HG03457 (cell line): ENCODE measurements around the gene CENPS.
"Not testable (repeated sequence)": the region's sequence is repeated elsewhere in the genome, so short reads cannot be mapped to it uniquely, and the experiment has no call there.

Source experiments
- ATAC-seq: cut with Tn5 transposase; IDR thresholded peaks from one replicate; pipeline ENCODE4 v1.9.1; 2021; ENCODE audit warnings: moderate number of reproducible peaks; ENCODE audit not compliant: unreplicated experiment

CENPS gene

GRCh38 chr1:10418741-10419140, 11.5 kb upstream of the CENPS start:
- ATAC-seq: not testable (repeated sequence)

DNA sequence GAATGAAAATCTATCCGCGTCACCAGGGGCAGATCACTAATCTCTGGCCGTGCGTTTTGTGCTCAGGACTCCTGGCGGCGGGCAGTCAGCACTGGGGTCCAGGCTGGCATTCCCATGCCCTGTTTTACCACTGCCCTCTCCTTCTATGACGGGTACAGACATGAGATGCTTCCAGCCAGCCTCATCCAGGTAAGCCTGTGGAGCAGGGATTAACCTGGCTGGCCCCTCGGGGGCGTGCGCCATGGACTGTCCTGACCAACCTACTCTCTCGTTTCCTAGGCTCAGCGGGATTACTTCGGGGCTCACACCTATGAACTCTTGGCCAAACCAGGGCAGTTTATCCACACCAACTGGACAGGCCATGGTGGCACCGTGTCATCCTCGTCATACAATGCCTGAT, 10.9 kb upstream of the CENPS start:
- ATAC-seq: no peak

- ATAC-seq: no peak
Measured at GRCh38 chr1:10421637-10422036, 8.6 kb upstream of the CENPS start.

GRCh38 chr1:10424034-10424433, 6.2 kb upstream of the CENPS start:
- ATAC-seq: no peak

DNA sequence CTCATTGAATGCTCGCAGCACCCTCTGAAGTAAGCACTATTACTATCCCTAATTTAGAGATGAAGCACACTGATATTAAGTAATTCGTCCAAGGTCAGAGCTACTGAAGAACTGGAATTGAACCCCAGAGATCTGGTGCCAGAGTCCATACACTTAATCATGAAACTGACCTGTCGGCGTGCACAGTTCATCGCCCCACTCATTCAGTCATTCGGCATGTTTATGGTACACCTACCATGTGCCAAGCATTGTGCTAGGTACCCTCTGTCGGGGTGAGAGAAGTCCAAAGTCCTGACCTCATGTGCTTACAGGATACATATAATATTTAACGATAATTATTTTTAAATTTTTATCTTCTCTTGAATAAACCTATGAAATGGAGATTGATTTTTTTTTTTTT, 5.6 kb upstream of the CENPS start:
- no peak for ATAC-seq

DNA sequence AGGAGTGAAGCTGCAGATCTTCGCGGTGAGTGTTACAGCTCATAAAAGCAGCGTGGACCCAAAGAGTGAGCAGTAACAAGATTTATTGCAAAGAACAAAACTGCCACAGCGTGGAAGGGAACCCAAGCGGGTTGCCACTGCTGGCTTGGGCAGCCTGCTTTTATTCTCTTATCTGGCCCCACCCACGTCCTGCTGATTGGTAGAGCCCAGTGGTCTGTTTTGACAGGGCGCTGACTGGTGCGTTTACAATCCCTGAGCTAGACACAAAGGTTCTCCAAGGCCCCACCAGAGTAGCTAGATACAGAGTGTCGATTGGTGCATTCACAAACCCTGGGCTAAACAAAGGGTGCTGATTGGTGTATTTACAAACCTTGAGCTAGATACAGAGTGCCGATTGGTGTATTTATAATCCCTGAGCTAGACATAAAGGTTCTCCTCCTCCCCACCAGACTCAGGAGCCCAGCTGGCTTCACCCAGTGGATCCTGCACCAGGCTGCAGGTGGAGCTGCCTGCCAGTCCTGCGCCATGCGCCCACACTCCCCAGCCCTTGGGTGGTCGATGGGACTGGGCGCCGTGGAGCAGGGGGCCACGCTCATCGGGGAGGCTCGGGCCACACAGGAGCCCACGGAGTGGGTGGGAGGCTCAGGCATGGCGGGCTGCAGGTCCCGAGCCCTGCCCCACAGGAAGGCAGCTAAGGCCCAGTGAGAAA, 4.3 kb upstream of the CENPS start:
- ATAC-seq: not testable (repeated sequence)

- not testable (repeated sequence) for ATAC-seq
Measured at GRCh38 chr1:10426535-10426848, 3.7 kb upstream of the CENPS start.

- ATAC-seq: no peak
Measured at GRCh38 chr1:10428984-10429383, 1.2 kb upstream of the CENPS start.

GRCh38 chr1:10429868-10430215, 391 bp upstream of the CENPS start:
- no peak for ATAC-seq

DNA sequence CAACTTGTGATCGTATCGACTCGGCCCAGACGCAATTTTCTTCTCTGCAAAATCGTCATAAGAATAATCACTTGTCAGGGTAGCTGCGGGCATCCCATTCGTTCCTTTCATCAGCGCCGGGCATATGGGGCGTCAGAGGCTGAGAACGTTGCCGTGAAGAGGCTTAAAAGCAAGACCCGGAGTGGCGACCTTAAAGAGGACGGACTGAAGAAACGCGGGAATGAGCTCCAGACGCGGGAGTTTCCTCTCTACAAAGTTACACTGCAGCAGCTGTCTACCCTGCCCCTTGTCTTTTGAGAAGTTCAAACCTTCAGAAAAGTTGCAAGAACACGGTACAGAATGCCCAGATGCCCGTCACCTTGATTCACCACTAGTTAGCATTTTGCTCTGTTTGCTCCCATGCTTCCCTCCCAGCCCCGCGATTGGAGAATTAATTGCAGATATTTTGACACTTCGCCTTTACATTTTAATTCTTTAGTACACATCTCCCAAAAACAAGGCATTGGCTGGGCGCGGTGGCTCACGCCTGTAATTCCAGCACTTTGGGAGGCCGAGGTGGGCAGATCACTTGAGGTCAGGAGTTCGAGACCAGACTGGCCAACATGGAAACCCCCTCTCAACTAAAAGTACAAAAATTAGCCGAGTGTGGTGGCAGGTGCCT, 967 bp downstream of the CENPS start:
- ATAC-seq: no peak

DNA sequence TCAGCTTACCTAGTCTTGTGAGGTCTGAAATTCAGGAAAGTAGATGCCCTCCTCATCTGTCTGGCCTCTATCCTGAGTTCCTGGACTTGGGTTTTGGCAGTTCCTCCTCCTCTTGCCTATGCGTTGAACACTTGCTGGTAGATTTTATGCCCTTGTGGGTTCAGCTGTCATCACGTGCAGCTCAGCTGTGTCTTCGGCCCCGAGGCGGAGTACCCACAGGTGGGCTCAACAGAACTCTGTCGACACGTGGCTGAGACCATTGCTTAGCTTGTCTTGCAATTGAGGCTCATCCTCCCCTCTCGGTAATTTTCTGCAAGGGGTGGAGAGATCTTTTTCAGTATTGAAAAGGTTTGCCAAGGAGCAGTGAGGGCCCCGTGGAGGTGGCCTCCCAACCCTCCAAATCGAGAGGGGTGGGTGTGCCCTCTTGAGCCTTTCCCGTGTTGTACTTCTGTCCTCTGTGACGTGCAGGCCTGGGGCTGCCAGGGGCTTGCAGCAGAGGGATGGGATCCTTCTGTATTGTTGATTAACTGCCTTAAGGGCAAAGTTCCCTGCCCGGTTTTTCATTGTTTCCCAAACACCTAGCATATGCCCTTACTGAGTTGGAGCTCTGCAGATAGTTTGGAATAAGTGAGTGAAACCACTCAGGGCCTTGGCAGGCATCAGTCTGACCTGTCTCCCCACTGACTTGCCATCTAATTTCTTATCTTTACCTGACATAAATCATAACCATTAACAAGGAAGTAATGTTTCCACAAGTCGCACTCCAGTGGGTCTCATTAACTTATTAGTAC, 2.9 kb downstream of the CENPS start:
- no peak for ATAC-seq

DNA sequence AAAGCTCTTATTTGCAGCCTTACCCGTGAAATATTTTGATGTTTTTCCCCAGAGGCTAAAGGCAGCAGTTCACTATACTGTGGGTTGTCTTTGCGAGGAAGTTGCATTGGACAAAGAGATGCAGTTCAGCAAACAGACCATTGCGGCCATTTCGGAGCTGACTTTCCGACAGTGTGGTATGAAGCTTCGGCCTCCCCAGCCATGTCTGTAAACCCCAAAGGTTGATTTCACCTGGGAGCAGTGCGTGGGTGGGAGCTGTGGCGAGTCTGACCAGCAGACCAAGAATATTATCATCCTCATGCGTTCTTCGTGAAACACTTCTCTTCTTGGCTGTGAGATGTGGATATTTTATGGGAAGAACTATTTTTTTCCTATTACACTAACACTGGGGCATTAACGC, 3.6 kb downstream of the CENPS start:
- no peak for ATAC-seq

DNA sequence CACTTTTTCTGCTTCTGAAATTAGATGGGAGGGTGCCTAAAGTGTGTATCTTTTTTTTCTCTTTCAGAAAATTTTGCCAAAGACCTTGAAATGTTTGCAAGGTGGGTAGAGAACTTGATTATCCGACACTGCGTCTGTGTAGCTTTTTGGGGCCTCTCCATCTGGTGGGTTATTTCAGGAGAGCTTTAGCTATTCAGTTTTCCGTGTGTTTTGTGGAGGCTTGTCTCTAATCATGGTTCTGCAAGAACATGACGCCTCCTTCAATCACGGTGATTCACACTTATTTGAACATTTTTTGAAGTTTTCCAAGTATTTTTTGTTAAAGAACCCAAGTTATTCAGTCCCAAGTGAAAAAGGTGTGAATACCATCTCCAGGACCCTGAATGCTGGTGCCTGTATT, 4.4 kb downstream of the CENPS start:
- ATAC-seq: no peak

- no peak for ATAC-seq
Measured at GRCh38 chr1:10437052-10437451, 6.8 kb downstream of the CENPS start.

DNA sequence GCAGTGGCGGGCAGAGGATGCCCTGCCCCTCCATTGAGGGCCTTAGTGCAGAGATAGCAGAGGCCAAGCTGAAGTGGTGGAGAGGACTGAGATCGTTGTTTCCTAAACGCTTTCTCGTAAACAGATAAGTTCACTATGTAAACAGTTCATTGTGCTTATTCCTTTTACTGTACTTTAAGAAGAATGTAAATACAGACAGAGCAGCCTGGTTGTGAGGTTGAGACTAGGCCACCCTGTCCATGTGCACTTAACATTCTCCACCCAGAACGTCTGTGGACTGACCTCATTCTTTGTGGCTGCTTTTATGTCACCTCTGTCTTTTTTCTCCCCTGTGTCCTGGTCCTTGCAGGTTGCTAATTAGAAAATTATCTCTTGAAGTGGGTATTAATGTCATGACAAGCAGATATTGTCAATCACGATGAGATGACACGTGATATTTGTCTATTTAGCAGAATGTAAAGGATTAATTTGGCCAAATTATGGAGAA, 8.5 kb downstream of the CENPS start:
- ATAC-seq: no peak

DNA sequence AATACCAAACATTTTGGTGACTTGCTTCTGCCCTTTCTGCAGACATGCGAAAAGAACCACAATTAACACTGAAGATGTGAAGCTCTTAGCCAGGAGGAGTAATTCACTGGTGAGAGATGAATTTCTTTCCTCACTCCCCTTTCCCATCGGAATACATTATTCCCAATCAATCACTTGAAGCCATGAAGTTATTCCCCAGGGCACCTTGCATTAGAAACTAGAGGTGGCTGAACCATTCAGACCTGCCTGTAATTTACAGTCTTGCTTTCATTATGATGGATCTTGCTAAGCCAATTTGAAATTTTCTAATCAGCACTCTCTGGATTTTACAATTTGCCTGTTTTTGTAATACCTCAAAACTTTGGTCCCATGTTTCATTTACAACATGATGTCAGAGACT, 10.1 kb downstream of the CENPS start:
- ATAC-seq: no peak

DNA sequence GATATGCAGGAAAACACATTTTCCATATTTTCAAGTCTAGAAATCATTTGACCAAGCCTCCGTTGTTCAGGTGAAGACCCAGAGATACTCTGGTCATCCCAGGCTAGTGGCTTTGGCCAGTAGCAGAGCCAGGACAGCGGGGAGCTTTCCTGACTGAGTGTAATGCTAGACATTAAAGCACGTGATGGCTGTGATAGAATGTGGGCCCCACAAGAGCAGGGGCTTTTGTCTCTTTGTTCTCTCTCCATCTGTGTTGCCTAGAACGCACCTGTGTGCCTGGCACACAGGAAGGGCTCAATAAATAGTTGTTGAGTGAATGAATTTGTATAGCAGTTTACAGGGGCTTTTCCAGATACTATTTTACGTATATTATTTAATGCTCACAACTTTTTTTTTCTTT, 10.6 kb downstream of the CENPS start:
- ATAC-seq: no peak

GRCh38 chr1:10444248-10444647, 14.0 kb downstream of the CENPS start:
- ATAC-seq: no peak

GRCh38 chr1:10444795-10445397, 14.7 kb downstream of the CENPS start:
- ATAC-seq: no peak

DNA sequence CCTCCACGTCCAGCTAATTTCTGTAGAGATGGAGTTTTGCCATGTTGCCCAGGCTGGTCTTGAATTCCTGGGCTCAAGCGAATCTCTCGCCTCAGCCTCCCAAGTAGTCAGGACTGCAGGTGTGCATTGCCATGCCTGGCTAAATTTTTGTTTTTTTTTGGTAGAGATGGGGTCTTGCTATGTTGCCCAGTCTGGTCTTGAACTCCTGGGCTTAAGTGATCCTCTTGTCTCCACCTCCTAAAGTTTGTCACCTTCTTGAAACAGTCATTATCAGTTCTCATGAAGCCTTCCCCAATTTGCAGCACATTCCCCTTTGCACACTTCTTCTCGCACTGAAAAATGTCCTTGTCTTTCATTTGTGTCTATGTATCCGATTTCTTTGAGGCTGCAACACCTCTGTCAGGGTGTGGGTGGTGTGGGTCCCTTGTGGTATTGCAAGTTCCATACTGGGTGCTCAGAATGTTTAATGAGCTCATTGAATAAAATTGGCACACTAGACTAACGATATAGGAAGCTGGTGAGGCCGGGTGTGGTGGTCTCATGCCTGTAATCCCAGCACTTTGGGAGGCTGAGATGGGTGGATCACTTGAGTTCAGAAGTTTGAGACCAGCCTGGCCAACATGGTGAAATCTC, 16.7 kb downstream of the CENPS start:
- ATAC-seq: no peak

GRCh38 chr1:10449751-10450150, 19.5 kb downstream of the CENPS start, which contains the start of gene CORT:
CORT (plus strand) TSS chr1:10450031; CDS start chr1:10450224, 193 bp downstream.
- ATAC-seq: no peak
